ENCODE data around the gene ALDH3B1. TPM values are rescaled to one million over a fixed set of nuclear protein-coding genes. Genes with fewer than 3 reads are reported as not detected.

The ALDH3B1 gene
- total and polyA plus RNA-seq, 2 donors (not counting 3 experiments of a cell fraction or from before 2014, with no cell fraction given), result 0.13 to 1.0 TPM

DNA sequence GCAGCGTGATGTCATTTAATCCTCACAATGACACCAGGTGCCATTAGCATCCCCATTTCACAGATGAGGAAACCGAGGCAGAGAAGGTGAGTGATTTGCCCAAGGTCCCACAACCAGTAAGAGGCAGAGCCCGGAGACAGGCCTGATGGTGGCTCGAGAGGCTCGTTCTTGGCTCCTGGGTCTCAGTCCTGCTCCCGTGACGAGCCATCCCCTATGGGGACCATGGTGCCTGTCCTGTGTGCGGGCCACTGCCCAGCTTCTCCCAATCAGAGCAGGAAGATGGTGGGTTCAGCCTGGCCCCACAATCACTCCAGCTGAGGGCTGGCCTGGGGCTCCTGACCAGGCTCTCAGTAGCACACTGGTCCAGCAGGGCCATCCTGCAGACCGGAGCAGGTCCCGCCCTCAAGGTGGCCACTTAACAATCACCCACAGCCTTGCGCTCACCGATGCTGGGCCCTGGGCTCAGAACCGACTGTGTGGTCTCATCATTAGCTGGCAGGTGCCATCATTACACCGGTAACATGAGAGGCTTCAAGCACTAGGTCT lies 3.6 kb downstream of the ALDH3B1 start:
- Histone ChIP-seq H3K79me2 (ENCODE audit: control insufficient read depth, insufficient read depth, low read length) (no peaks in the 10 kb centered on the region), H3K9me3 (replicated peaks; ENCODE audit: control insufficient read depth, insufficient read depth, low read length) (no peaks in the 10 kb centered on the region), H3K9me1 (replicated peaks; ENCODE audit: control insufficient read depth, extremely low read depth, insufficient read depth, low read length) (no peaks in the 10 kb centered on the region), H3K27ac (ENCODE audit: insufficient read depth, low read depth, low read length) (no peak overlapping the region), H4K20me1 (replicated peaks; ENCODE audit: control insufficient read depth, extremely low read depth, insufficient read depth, low read length) (no peaks in the 10 kb centered on the region), H3K4me1 (ENCODE audit: control insufficient read depth, extremely low read depth, insufficient read depth, low read length) (peaks cover 11% of the 10 kb centered on the region), H3K4me2 (ENCODE audit: insufficient read depth, low read length) (no peak overlapping the region), H2AFZ (ENCODE audit: low read depth, low read length) (no peak overlapping the region), H3K9ac (replicated peaks; ENCODE audit: extremely low read depth, insufficient read depth, low read length) (no peak overlapping the region), H3K4me3 (replicated peaks in 1 of 3; ENCODE audit: insufficient read depth in 1 of 3, low read depth in 1 of 3, low read length in 3 of 3) (no peak overlapping the region), H3K36me3 (ENCODE audit: control insufficient read depth in 2 of 2, extremely low read depth in 1 of 2, insufficient read depth in 2 of 2, low read length in 2 of 2) (no peaks in the 10 kb centered on the region), H3K27me3 (ENCODE audit: control insufficient read depth in 2 of 2, insufficient read depth in 2 of 2, low read length in 2 of 2) (no peaks in the 10 kb centered on the region)
- dilution Hi-C loops (cut with MboI; ENCODE audit: extremely low pct_ligation_motif_present, low sequenced_read_pairs), result no loop called here
- no peak for DNase-seq (ENCODE audit: low read depth, low spot score)
- POLR2A ChIA-PET, result no interaction called here
- no peak for TF ChIP-seq POLR2A (IDR thresholded peaks at IDR 0.05; ENCODE audit: low read depth, low read length)
- TF ChIP-seq FOS (IDR thresholded peaks at IDR 0.05; ENCODE audit: borderline replicate concordance, insufficient read depth, low read length), result no peak
- FAIRE-seq, result no peak
- intact Hi-C loops (cut with micrococcal nuclease), result no loop called here
- CTCF ChIA-PET, result interaction anchor here (0.8 to 1.2 kb wide), 2 partner anchors 10 to 58 kb away, joined by 4 read pairs; no protein-coding TSS in a partner anchor
- no TSS peak for BruUV-seq (replicated peaks)

DNA sequence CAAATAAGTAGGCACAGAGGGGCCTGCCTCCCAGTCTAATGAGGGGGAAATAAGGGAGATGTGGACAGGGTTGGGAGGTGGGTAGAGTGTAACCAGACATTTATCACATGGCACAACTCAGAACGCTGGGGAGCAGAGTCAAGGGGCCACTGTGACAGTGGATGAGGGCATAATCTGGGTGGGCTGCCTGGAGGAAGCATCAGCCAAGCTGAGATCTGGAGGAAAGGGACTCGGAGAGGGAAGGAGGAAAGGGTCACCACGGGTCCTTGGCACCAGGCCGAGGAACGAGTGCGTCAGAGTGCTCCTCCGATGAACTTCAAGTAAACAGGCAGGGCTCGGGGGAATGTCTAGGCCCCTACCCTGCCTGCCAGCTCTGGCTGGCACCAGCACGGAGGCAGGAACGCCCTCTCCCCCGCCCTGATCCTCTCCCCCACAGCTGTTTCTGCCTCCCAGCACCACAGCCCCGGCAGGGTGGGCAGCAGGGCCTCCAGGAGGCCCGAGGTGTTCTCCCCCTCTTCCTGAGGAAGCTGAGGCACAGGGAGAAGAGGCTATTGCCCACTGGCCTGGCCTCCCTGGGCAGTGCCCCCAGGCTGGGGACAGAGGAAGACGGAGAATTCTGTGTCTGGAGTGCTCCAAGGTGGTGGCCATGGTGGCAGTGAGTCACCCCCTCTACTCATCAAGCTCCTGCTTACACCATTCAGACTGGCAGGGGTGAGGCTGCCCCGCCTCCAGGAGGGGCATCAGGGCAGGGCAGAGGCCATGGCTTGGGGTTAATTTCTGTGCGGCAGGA lies 4.2 kb downstream of the ALDH3B1 start:
- Histone ChIP-seq H3K27ac (ENCODE audit: insufficient read depth, low read depth, low read length) (peak overlapping the region; percentile 62), H3K4me2 (ENCODE audit: insufficient read depth, low read length) (no peak overlapping the region), H3K9me1 (replicated peaks; ENCODE audit: control insufficient read depth, extremely low read depth, insufficient read depth, low read length) (no peaks in the 10 kb centered on the region), H3K79me2 (ENCODE audit: control insufficient read depth, insufficient read depth, low read length) (no peaks in the 10 kb centered on the region), H3K9me3 (replicated peaks; ENCODE audit: control insufficient read depth, insufficient read depth, low read length) (no peaks in the 10 kb centered on the region), H3K9ac (replicated peaks; ENCODE audit: extremely low read depth, insufficient read depth, low read length) (no peak overlapping the region), H3K27me3 (ENCODE audit: control insufficient read depth in 2 of 2, insufficient read depth in 2 of 2, low read length in 2 of 2) (no peaks in the 10 kb centered on the region), H2AFZ (ENCODE audit: low read depth, low read length) (peak overlapping the region; percentile 77), H3K4me1 (ENCODE audit: control insufficient read depth, extremely low read depth, insufficient read depth, low read length) (peaks cover 11% of the 10 kb centered on the region), H3K36me3 (ENCODE audit: control insufficient read depth in 2 of 2, extremely low read depth in 1 of 2, insufficient read depth in 2 of 2, low read length in 2 of 2) (no peaks in the 10 kb centered on the region), H3K4me3 (replicated peaks in 1 of 3; ENCODE audit: insufficient read depth in 1 of 3, low read depth in 1 of 3, low read length in 3 of 3) (no peak overlapping the region), H4K20me1 (replicated peaks; ENCODE audit: control insufficient read depth, extremely low read depth, insufficient read depth, low read length) (no peaks in the 10 kb centered on the region)
- dilution Hi-C loops (cut with MboI; ENCODE audit: extremely low pct_ligation_motif_present, low sequenced_read_pairs) (no loop called here), intact Hi-C loops (cut with micrococcal nuclease) (no loop called here)
- CTCF ChIA-PET, result interaction anchor here (0.8 to 1.2 kb wide), 3 partner anchors 9 to 59 kb away, joined by 3 to 4 read pairs (median 4); no protein-coding TSS in a partner anchor
- POLR2A ChIA-PET, result no interaction called here
- FAIRE-seq (peak; percentile 40), DNase-seq (ENCODE audit: low read depth, low spot score) (peak; percentile 86)
- BruUV-seq (replicated peaks), result no TSS peak
- TF ChIP-seq GATA2 (IDR thresholded peaks at IDR 0.05; ENCODE audit: insufficient read depth, insufficient read length, low read depth, low read length) (no peak), POLR2AphosphoS5 (IDR thresholded peaks at IDR 0.05; ENCODE audit: insufficient read depth, low read depth, low read length) (peak; percentile 48), JUN (IDR thresholded peaks at IDR 0.05; ENCODE audit: borderline replicate concordance, insufficient read depth, insufficient read length, low read depth) (no peak)

Data from endothelial cell of umbilical vein (primary cell).